Ectodermal cell (in vitro differentiated cells): ENCODE data around the gene CPLANE2.
A peak's percentile ranks its signal among the peaks of the same experiment; 100 is the strongest.

Experiments
- H3K27ac ChIP-seq: 2 replicates; pipeline ENCODE4 v1.7.0; 2013; ENCODE audit warnings: mild to moderate bottlenecking, low read depth, low read length; ENCODE audit not compliant: insufficient read depth, poor library complexity, severe bottlenecking
- H3K27me3 ChIP-seq: 2 replicates; pipeline ENCODE4 v1.7.0; 2013; ENCODE audit warnings: mild to moderate bottlenecking, low read length; ENCODE audit not compliant: insufficient read depth, control insufficient read depth, poor library complexity, severe bottlenecking
- H3K36me3 ChIP-seq: one replicate; pipeline ENCODE4 v1.7.0; 2013; ENCODE audit warnings: low read length; ENCODE audit not compliant: control insufficient read depth, insufficient read depth
- H3K4me1 ChIP-seq: one replicate; pipeline ENCODE4 v1.7.0; 2013; ENCODE audit warnings: low read length; ENCODE audit not compliant: control insufficient read depth, insufficient read depth
- H3K4me3 ChIP-seq: 2 replicates; pipeline ENCODE4 v1.7.0; 2013; ENCODE audit warnings: low read depth, low read length, control low read depth; ENCODE audit not compliant: insufficient read depth
- H3K9me3 ChIP-seq: 2 replicates; pipeline ENCODE4 v1.7.0; 2013; ENCODE audit warnings: mild to moderate bottlenecking, low read length, moderate library complexity; ENCODE audit not compliant: control insufficient read depth
- WGBS, 2 experiments: methylation state at CpG; one replicate each; pipeline ENCODE4 v1.1.7; 2013; ENCODE audit warnings: missing lambda C conversion rate in 2 of 2; 5-methylcytosine and 5-hydroxymethylcytosine counted together

CPLANE2 gene

GRCh38 chr1:16210581-16210980 lies 26.4 kb downstream of the CPLANE2 start:
- no peak overlapping the region for H3K27ac ChIP-seq
- peaks cover 20% of the 10 kb centered on the region for H3K27me3 ChIP-seq
- H3K36me3 ChIP-seq = no peaks in the 10 kb centered on the region
- WGBS, 2 experiments = 91 to 94% methylated on average over 4 of the region's 4 CpGs
- peaks cover 18% of the 10 kb centered on the region for H3K4me1 ChIP-seq
- no peaks in the 10 kb centered on the region for H3K9me3 ChIP-seq
- no peak overlapping the region for H3K4me3 ChIP-seq

GRCh38 chr1:16209847-16210407 lies 27.1 kb downstream of the CPLANE2 start:
- Histone ChIP-seq H3K9me3 (no peaks in the 10 kb centered on the region), H3K4me1 (peaks cover 22% of the 10 kb centered on the region), H3K4me3 (no peak overlapping the region), H3K27me3 (peaks cover 19% of the 10 kb centered on the region), H3K27ac (no peak overlapping the region), H3K36me3 (no peaks in the 10 kb centered on the region)
- 66 to 71% methylated on average over 11 of the region's 11 CpGs for WGBS, 2 experiments

- H3K27ac ChIP-seq = no peak overlapping the region
- WGBS, 2 experiments = 92% methylated on average over 8 of the region's 9 CpGs
- H3K9me3 ChIP-seq = no peaks in the 10 kb centered on the region
- H3K27me3 ChIP-seq = peaks cover 19% of the 10 kb centered on the region
- no peaks in the 10 kb centered on the region for H3K36me3 ChIP-seq
- peaks cover 22% of the 10 kb centered on the region for H3K4me1 ChIP-seq
- H3K4me3 ChIP-seq = no peak overlapping the region
These were observed 27.7 kb downstream of the CPLANE2 start for GRCh38 chr1:16209132-16209846.

- H3K4me1 ChIP-seq = peaks cover 22% of the 10 kb centered on the region
- H3K27ac ChIP-seq = no peak overlapping the region
- WGBS, 2 experiments = 92% methylated on average over 13 of the region's 13 CpGs
- no peak overlapping the region for H3K4me3 ChIP-seq
- H3K36me3 ChIP-seq = no peaks in the 10 kb centered on the region
- no peaks in the 10 kb centered on the region for H3K9me3 ChIP-seq
- H3K27me3 ChIP-seq = peaks cover 19% of the 10 kb centered on the region
These were observed 28.6 kb downstream of the CPLANE2 start for GRCh38 chr1:16208270-16208987.

- H3K36me3 ChIP-seq = no peaks in the 10 kb centered on the region
- peak overlapping the region; percentile 53 for H3K4me3 ChIP-seq
- WGBS, 2 experiments = 51% methylated on average over 51 of the region's 51 CpGs
- peaks cover 19% of the 10 kb centered on the region for H3K27me3 ChIP-seq
- H3K4me1 ChIP-seq = peaks cover 18% of the 10 kb centered on the region
- no peaks in the 10 kb centered on the region for H3K9me3 ChIP-seq
- H3K27ac ChIP-seq = no peak overlapping the region
These were observed 29.4 kb downstream of the CPLANE2 start for GRCh38 chr1:16207318-16208269.

- 1% methylated on average over 85 to 87 of the region's 87 CpGs for WGBS, 2 experiments
- H3K4me3 ChIP-seq = peak overlapping the region; percentile 53
- H3K36me3 ChIP-seq = no peaks in the 10 kb centered on the region
- peaks cover 12% of the 10 kb centered on the region for H3K4me1 ChIP-seq
- peak overlapping the region; percentile 93 for H3K27ac ChIP-seq
- no peaks in the 10 kb centered on the region for H3K9me3 ChIP-seq
- H3K27me3 ChIP-seq = peaks cover 19% of the 10 kb centered on the region
These were observed 30.3 kb downstream of the CPLANE2 start for GRCh38 chr1:16206547-16207317.

GRCh38 chr1:16205891-16206546 lies 31.0 kb downstream of the CPLANE2 start:
- Histone ChIP-seq H3K4me3 (peak overlapping the region; percentile 39), H3K27me3 (peaks cover 19% of the 10 kb centered on the region), H3K27ac (no peak overlapping the region), H3K36me3 (no peaks in the 10 kb centered on the region), H3K4me1 (peaks cover 12% of the 10 kb centered on the region), H3K9me3 (no peaks in the 10 kb centered on the region)
- 45 to 47% methylated on average over 38 of the region's 38 CpGs for WGBS, 2 experiments

GRCh38 chr1:16205334-16205671 lies 31.7 kb downstream of the CPLANE2 start:
- 88 to 89% methylated on average over 11 of the region's 11 CpGs for WGBS, 2 experiments
- Histone ChIP-seq H3K36me3 (no peaks in the 10 kb centered on the region), H3K9me3 (no peaks in the 10 kb centered on the region), H3K4me1 (peaks cover 12% of the 10 kb centered on the region), H3K4me3 (no peak overlapping the region), H3K27ac (no peak overlapping the region), H3K27me3 (peaks cover 19% of the 10 kb centered on the region)
